ENCODE data around the gene WFDC1.

WFDC1 gene

DNA sequence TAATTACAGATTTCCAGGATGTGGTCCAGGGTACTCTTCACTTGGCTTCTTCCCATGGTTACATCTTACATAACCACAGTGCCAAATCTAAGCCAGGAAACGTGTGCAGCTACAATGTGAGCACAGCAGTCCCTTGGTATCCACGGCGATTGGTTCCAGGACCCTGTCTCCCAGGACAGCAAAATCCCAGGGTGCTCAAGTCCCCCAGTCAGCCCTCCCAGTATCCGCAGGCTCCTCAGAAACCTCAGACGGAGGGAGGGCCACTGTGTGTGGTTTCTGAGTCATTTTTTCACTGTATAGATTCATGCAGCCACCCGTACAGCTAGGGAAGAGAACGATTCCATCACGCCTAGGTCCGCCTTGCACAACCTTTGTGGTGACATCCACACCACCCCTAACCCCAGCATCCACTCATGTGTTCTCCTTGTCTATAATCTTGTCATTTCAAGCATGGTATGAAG is 62.5 kb downstream of the WFDC1 start:
- no peak for DNase-seq

DNA sequence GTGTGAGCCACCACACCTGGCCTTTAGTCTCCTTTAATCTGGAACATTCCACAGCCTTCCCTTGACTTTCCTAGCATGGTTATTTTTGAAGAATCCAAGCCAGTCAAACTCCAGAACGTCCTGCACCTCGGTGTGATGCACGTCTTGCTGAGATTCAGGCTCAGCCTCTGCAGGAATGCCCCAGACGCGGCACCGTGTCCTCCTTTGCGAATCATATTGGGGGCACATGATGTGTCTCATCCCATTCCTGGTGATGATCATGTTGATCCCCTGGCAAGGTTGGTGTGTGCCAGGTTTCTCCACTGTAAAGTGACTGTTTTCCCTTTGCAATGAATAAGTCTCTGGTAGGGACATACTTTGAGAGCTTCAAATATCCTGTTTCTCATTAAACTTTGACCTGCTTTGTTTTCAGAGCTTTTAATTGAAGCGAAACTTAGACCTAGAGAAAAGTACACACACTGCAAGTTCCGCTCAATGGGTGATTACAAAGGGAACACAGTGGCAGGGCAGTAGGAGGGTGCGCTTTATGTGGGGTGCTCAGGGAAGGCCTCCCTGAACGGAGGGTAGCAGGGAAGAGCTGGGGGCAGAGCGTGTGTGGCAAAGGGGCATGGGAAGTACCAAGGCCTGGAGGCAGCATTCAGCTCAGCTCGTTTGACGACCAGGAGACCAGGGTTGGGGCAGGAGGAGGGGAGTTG is 64.1 kb downstream of the WFDC1 start:
- DNase-seq: no peak

GRCh38 chr16:84359326-84359725 is 64.6 kb downstream of the WFDC1 start:
- no peak for DNase-seq

DNA sequence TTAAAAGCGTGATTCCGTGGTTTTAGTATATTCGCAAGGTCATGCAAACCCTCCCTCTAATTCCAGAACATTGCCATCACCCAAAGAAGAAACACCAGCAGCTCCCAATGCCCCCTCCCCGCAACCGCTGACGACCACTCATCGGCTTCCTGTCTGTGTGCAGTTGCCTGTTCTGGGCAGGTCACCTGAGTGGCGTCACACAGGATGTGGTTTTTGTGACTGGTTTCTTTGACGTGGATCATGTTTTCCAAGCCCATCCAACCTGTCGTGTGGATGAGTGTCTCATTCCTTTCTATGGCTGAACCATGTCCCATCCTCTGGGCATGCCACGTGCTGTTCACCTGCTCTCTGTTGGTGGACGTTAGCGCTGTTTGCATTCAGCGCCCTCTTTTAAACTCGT is 65.5 kb downstream of the WFDC1 start:
- DNase-seq: peak; percentile 20 to 37

GRCh38 chr16:84360748-84361147 is 66.1 kb downstream of the WFDC1 start:
- no peak for DNase-seq

DNA sequence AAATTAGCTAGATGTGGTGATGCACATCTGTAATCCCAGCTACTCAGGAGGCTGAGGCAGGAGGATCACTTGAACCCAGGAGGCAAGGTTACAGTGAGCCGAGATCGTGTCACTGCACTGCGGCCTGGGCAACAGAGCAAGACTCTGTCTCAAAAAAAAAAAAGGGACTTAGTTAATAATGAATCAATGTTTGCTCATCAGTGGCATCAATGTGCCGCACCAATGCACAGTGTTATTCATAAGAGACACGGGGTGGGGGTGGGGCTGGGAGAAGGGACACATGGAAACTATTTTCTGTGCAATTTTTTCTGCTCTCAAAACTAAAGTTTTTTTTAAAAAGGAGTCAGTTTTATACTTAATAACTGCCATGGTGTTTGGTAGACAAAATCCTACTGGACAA is 66.9 kb downstream of the WFDC1 start:
- no peak for DNase-seq

GRCh38 chr16:84362471-84362941 is 67.8 kb downstream of the WFDC1 start:
- no peak for DNase-seq

- DNase-seq: no peak
Measured at GRCh38 chr16:84366208-84366607, 71.5 kb downstream of the WFDC1 start.

GRCh38 chr16:84367297-84367680 is 72.6 kb downstream of the WFDC1 start:
- DNase-seq: no peak

DNA sequence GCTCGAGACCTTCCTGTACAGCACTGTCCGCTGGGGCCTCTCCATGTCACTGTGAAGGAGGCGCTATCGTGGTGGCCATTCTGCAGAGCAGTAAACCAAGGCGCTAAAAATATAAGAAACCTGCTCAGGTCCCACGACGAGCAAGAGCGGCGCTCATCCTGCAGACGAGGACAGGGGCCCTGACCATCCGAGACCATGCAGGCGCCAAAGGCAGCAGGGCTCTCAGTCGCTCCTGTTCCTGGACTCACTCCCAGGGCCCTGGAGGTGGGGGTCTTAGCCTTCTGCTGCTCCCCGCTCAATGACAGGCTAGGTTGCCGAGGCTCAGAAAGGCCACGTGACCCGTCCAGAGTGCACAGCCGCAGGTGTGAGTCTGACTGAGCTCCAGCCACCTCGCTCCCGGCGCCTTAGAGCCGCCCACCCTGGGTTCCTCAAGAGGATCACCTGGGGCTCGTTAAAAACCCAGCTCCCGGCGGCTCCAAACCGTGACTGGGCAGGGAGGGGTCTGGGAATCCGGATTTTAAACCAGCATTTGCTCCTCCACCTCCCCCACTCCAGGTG is 73.2 kb downstream of the WFDC1 start:
- DNase-seq: no peak

- DNase-seq: no peak
Measured at GRCh38 chr16:84368308-84368996, 73.8 kb downstream of the WFDC1 start, which contains the start of gene ATP2C2. Gene ATP2C2, plus strand, starts transcription at chr16:84368538. Its CDS starts 78 bp downstream, at chr16:84368616.

DNA sequence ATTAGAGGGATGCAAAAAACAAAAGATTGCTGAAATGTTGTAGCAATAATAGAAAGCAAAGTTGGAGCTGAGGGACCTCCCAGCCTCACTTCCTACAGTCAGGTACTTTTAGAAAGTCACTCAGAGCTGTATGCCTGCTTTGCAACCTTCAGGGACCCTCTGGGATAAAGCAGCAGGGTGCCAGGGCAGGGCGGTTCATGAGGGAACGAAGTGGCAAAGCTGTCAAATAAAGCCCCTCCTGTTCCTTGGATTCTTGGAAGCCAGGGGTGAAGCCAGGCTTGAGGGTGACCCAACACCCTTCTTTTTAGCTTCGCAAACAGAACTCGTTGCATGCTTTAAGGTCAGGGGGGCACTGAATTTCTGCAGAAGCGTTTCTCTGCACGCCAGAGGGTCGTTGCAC is 74.4 kb downstream of the WFDC1 start:
- DNase-seq: no peak

DNA sequence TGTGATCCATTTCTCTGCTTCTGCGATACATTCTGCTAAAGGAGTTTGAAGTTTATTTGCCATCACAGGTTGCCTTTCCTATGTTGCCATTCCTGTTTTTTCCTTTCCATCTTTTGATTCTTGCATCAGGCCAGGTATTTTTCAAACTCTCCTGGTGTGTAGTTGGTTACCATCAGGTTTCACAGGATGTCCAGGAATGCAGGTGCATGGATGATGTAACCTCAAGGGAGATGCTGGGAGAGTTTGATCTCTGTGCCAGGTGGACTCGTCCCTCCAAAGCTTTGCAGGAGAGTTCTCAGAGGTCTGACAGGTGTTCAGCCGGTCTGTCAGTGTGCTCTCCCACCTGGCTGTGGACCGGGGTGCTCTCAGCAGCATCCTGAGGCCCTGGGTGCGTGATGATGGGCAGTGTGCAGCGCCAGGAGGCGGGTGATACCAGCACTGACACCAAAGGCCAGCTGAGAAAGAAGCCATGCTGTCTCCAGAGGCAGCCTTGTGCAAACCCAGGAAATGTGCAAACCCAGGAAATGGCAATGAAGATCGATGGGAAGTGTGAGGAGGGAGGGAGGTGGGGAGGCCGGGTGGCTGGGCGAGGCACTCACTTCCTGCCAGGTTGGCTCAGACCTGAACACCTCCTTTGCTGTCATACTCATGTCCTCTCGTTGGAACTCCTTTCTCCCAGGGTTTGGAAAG is 75.4 kb downstream of the WFDC1 start:
- DNase-seq: no peak

- DNase-seq: no peak
Measured at GRCh38 chr16:84370723-84371552, 76.3 kb downstream of the WFDC1 start.

- DNase-seq: no peak
Measured at GRCh38 chr16:84371553-84371865, 76.8 kb downstream of the WFDC1 start.

GRCh38 chr16:84373907-84374489 is 79.3 kb downstream of the WFDC1 start:
- no peak for DNase-seq

- DNase-seq: no peak
Measured at GRCh38 chr16:84378099-84378498, 83.4 kb downstream of the WFDC1 start.

GRCh38 chr16:84378567-84378966 is 83.9 kb downstream of the WFDC1 start:
- DNase-seq: no peak

- DNase-seq: no peak
Measured at GRCh38 chr16:84379008-84379708, 84.5 kb downstream of the WFDC1 start.
